ENCODE results near the gene TRIM17.

The TRIM17 gene

GRCh38 chr1:228417483-228418203 lies 982 bp upstream of the TRIM17 start:
- no peak for DNase-seq (ENCODE audit: low read depth in 2 of 2)

GRCh38 chr1:228417061-228417460 lies 400 bp upstream of the TRIM17 start:
- no peak for DNase-seq (ENCODE audit: low read depth in 2 of 2)

DNA sequence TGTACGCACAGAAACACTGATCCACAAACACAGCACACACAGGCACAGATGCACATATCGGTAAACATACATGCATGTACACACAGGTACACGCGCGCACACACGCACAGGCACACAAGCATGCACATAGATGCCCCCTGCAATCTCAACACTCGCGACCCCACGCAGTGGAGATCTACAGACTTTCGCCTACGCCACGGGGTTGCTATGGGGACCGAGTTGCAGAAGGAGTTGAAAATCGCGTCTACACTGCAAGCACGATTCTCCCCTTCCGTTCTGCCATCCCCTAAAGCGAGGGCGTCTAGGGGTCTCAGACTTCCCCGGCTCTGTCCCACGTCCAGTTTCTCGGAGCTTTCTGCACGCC lies 826 bp downstream of the TRIM17 start:
- DNase-seq (ENCODE audit: low read depth in 2 of 2) = no peak

DNA sequence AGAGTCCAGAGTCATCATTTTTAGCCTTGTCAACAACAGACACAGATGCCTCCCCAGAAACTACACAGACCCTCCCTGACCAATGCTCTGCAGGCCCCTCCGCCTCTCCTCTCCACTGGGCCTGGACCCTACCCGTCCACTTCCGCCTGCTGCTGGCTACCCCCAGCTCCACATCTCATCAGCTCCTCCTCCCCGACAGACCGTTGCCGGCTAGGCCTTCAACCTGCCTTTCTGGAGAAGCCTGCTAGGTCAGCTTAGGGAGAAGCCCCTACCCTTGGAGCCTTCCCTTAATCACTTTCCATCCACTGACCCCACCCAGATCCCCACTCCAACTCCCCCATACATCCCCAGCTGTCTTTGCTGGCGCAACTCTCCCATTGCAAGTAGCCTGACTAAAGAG lies 1.4 kb downstream of the TRIM17 start:
- DNase-seq (ENCODE audit: low read depth in 2 of 2) = no peak

GRCh38 chr1:228414511-228415211 lies 2.0 kb downstream of the TRIM17 start:
- DNase-seq (ENCODE audit: low read depth in 2 of 2) = no peak

- no peak for DNase-seq (ENCODE audit: low read depth in 2 of 2)
Measured at GRCh38 chr1:228413241-228414010, 3.2 kb downstream of the TRIM17 start.

DNA sequence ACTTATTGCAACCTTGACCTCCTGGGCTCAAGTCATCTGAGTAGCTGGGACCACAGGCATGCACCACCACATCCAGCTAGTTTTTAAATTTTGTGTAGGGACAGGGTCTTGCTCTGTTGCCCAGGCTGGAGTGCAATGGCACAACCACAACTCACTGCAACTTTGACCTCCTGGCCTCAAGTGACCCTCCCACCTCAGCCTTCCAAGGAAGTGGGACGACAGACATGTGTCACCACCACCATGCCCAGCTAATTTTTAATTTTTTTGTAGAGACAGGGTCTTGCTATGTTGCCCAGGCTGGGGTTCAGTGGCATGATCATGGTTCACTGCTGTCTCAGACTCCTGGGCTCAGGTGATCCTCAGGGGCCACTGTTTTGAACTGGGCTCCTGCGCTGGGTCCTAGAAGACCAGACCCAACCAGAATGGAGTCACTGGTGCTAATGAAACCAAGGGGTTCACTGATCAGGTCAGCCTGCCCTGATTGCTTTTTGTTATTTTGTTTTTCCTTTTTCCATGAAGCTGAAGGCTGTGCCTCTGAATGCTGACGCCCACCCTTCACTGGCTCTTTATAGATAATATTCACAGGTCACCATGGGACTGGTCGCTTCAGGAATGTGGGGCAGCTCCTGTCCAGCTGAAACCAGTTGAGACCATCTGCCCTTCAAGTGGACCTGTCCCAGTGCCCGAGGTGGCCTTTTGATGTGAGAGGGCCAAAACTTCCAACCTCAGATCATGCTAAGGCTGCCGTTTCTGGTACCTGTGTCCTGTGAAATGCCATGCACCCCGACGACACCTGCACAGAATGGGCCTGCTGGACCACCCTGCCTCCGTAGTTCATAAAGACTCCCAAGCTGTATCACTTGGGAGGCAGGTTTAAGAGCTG lies 4.9 kb downstream of the TRIM17 start:
- no peak for DNase-seq (ENCODE audit: low read depth in 2 of 2)

DNA sequence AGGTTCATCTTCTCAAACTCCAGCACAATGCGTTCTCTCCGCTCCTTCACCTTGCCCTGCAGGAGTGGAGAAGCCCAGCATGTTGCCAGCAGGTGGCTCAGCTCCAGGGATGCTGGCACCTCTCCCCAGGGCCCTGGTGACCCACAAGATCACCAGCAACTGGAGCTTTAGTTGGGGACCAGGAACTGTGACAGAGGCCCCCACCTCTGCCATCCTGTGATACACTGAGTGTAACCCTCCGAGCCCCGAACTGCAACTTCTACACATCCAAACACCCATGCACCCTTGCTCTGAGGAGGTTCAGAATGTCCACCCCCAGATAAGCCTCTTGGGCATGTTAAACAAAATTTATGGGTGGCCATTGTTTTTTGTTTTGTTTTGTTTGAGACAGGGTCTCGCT lies 5.5 kb downstream of the TRIM17 start:
- DNase-seq (ENCODE audit: low read depth in 2 of 2) = no peak

GRCh38 chr1:228410671-228411070 lies 6.0 kb downstream of the TRIM17 start:
- no peak for DNase-seq (ENCODE audit: low read depth in 2 of 2)

- DNase-seq (ENCODE audit: low read depth in 2 of 2) = no peak
Measured at GRCh38 chr1:228410015-228410414, 6.6 kb downstream of the TRIM17 start.

- DNase-seq (ENCODE audit: low read depth in 2 of 2) = no peak
Measured at GRCh38 chr1:228408869-228409805, 7.5 kb downstream of the TRIM17 start.

DNA sequence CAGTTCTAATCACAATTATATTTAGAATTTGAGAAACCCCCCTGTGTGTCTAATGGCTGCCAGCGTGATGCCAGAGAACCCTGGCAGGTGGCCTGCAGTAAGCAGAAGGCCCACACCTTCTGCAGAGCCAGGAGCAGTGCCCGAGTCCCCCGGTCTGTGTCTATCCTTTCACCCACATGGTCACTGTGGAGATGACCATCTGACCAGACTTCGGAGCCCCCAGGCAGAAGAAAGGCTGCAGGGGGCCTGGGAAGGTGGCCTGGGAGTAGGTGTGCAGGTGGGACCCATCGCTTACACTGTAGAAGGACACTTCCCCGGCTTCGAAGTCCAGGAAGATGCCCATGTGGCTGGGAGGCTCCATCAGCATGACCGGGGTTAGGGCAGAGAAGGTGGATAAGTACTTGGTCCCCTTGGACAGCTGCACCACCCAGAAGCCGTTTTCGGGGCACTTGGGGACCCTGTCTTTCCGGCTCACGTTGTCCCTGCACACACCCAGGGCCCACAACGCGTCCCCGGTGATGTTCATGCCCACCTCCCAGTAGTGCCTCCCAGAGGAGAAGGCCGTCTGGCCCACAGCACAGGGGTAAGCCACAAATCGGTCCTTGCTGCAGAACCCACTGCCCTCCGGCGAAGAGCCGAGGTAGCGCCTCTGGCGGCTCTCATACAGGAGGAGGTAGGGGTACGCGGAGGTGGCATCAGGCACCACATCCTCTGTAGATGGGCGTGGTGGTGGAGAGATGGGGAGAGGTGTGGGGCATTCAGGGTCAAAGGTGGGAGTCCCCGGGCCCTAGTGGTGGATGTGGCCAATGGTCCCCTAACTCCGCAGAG lies 8.4 kb downstream of the TRIM17 start:
- no peak for DNase-seq (ENCODE audit: low read depth in 2 of 2)

DNA sequence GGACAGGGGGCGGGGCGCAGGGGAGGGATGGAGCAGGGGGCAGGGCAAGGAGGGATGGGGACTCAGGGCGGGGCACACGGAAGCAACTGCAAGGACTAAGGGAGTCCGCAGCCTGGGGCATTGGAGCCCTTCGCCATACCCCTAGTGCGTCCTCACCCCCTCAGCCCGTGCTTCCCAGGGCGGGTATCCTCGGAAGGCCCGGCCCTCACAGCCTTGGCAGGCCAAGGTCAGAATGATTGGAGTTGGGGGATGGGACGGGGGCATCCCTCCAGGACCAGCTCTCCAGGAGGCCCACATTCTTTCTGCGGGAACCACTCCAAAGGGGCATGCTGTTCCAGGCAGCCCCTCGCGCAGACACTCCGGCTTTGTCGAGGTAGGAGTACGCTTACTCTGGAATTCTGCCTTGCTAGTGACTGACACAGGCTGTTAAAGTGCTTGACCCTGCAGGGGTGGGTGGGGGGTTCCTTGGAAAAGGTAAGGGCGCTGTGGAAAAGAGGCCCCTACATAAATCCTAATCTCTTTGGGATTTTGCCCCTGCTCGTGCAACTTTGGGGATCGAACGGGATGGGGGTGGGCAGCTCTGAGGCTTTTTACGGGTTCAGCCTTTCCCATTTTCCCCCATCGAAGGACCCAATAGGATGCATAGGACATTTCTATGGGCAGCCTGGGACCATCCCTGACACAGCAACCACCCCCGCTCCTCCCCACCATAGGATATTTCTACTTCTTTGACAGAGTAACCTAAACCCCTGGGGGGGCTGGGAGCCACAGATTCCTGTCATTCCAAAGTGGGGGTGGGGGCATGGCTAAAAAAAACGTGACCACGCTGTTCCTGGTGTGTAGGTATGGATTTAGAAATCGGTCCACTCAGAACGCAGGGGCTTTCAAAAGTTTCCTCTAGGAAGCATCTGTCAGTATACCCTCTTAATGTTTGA lies 9.3 kb downstream of the TRIM17 start:
- DNase-seq (ENCODE audit: low read depth in 2 of 2) = no peak

- DNase-seq (ENCODE audit: low read depth in 2 of 2) = no peak
Measured at GRCh38 chr1:228405979-228406228, 10.8 kb downstream of the TRIM17 start.

- DNase-seq (ENCODE audit: low read depth in 2 of 2) = no peak
Measured at GRCh38 chr1:228405200-228405978, 11.3 kb downstream of the TRIM17 start.

DNA sequence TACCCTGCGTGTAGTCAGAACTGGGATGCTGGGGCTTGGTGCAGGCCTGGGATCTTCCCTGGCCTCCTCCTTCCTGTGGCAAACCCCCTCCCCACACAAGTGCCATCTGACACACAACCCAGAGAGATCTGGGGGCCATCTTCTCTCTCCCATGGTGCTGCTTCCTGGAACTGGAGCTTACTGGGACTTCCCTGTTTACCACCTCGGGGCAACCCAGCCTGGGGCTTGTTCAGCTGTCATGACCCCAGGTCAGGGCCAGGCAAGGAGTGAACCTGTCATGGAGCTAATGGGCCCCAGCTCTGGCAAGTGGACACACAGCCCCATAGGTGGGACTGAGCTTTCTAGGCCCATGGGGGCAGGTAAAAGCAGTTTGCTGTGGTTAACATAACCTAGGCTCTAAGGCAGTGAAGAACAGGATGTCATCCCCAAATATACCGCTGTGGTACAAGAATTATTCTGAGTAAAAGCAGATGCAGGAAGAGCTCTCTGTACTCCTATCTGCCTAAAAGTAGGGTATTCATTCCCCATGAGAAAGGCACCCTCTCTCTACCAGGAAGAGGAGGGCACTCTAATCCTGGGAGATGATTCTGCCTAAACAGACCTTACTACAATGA lies 12.4 kb downstream of the TRIM17 start:
- no peak for DNase-seq (ENCODE audit: low read depth in 2 of 2)

- no peak for DNase-seq (ENCODE audit: low read depth in 2 of 2)
Measured at GRCh38 chr1:228403231-228403631, 13.4 kb downstream of the TRIM17 start.

- DNase-seq (ENCODE audit: low read depth in 2 of 2) = no peak
Measured at GRCh38 chr1:228402641-228403025, 14.0 kb downstream of the TRIM17 start.
